HTERT RPE-1 (cell line): ENCODE results near the gene MLNR.

Experiments used
- in situ Hi-C: fragments of 300-500 bp; cut with MboI; formaldehyde crosslinking; loops from 4 replicates; pipeline ENCODE4 v1.14.3; 2020; ENCODE audit warnings: low sequenced_read_pairs

MLNR gene

GRCh38 chr13:49225223-49226042 is 5.3 kb downstream of the MLNR start:
- in situ Hi-C loops, result no loop called here

DNA sequence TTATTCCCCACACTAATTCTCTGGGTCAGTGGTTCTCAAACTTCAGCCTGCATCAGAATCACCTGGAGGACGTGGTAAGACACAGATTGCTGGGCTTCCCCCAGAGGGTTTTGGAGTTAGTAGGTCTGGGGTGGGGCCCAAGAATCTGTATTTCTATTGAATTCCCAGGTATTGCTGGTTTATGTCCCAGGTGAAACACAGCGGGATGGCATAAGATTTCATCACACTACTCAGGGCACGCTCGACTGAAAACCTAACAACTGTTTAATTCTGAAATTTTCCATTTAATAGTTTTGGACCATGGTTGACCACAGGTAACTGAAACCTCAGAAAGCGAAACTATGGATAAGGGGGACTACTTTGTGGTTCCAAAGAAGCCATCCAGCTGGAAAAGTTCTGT is 6.5 kb downstream of the MLNR start:
- in situ Hi-C loops, result no loop called here

DNA sequence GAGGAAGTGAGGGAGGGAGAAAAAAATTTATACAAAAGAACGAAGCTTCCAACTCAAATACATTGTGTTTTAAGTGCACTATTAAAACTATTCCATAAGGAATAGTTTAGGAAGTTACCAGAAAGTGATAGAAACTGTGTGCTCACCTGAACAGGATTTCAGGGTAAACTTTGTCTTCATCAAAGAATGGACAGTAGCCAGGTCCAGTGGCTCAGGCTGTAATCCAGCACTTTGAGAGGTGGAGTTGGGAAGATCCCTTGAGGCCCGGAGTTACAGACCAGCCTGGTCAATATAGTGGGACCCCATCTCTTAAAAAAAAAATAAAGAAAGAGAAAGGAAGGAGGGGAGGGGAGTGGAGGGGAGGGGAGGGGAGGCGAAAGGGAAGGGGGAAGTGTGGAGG is 14.6 kb downstream of the MLNR start:
- in situ Hi-C loops, result no loop called here

DNA sequence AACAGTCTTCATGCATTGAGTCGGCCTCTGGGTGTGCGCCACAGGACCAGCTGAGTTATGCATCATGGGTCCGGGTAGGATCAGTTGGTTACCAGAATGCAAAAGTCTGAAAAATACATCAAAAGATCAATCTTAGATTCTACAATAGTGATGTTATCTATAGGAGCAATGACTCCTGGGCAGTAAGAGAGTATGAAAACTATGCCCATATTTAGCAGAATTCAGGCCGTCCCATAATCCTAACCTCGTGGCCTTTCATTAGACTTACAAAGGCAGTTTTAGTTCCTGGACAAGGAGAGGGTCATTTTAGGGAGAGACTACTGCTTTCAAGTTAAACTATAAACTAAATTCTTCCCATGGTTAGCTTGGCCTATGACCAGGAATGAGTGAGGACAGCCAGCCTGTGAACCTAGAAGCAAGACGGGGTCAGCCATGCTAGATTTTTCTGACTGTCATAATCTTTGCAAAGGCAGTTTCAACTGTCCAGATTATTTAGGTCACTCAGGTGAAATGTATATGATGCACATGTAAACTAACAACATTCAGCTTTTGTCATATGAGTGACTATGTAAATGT is 15.8 kb downstream of the MLNR start:
- in situ Hi-C loops, result no loop called here

DNA sequence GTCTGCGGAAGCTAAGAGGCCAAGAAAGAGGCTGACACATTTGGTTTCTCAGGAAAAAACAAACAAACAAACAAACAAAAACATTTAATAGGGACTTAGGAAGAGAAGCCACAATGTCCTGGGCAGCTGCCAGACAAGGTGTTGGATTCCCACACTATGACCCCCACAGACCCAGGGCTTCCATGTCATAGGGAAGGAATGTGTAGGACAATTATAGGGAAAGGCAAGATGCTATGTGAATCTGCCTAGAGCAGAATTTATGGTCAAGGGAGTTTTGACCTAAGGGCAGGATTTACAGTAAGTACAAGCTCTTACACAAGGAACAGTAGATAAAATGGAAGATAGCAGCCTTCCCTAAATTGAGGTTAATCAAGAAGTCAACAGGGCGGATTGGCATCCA is 18.5 kb downstream of the MLNR start:
- in situ Hi-C loops, result no loop called here

DNA sequence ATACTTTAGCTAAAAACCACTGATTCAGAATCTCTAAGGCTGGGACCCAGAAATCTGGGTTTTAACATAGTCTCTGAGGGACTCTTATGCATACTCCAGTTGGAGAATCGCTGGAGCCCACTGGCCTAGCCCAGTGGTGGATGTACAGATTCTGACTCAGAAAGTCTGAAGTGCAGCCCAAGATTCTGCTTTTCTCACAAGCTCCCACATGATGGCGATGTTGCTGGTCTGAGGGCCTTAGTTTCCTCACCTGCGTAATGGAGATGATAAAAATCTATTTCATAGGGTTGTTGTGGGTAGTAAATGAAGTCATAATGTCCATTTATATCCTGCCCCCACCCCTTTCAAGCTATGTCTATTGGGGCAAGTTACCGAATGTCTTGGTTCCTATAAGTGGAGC is 19.9 kb downstream of the MLNR start:
- in situ Hi-C loops, result no loop called here

- in situ Hi-C loops, result no loop called here
These were observed 21.2 kb downstream of the MLNR start for GRCh38 chr13:49241296-49241695.

- in situ Hi-C loops, result no loop called here
These were observed 25.0 kb downstream of the MLNR start for GRCh38 chr13:49245101-49245500.

DNA sequence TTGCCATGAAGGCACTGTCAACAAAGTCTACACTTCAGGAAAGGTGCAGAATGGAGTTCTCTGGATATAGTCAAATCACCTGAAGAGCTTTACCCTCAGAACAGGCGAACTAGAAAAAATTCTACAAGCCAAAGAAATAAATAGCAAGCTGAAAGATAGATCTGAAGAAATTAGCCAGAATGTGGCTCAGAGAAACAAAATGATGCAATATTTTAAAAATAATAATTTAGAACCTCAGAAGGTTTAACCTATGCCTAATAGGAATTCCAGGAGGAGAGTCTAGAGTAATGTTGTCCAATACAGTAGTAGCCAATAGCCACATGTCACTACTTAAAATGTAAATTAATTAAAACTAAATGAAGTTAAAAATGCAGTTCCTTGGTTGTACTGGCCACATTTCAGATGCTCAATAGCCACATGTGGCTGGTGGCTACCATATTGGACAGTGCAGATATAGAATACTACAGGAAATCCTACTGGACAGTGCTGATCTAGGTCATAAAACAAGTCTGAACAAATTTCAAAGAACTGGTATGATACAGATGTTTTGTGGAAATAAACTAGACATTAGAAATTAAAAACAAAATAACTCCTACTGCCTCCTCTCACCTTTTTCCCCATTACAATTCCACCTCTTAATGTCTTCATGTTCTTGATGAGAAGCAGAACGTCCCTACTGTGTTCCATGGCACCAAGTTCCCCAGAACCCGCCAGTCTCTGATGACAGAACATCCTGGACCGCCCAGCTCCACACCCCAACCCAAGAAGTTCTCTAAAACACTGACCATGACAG is 26.9 kb downstream of the MLNR start:
- in situ Hi-C loops, result no loop called here

DNA sequence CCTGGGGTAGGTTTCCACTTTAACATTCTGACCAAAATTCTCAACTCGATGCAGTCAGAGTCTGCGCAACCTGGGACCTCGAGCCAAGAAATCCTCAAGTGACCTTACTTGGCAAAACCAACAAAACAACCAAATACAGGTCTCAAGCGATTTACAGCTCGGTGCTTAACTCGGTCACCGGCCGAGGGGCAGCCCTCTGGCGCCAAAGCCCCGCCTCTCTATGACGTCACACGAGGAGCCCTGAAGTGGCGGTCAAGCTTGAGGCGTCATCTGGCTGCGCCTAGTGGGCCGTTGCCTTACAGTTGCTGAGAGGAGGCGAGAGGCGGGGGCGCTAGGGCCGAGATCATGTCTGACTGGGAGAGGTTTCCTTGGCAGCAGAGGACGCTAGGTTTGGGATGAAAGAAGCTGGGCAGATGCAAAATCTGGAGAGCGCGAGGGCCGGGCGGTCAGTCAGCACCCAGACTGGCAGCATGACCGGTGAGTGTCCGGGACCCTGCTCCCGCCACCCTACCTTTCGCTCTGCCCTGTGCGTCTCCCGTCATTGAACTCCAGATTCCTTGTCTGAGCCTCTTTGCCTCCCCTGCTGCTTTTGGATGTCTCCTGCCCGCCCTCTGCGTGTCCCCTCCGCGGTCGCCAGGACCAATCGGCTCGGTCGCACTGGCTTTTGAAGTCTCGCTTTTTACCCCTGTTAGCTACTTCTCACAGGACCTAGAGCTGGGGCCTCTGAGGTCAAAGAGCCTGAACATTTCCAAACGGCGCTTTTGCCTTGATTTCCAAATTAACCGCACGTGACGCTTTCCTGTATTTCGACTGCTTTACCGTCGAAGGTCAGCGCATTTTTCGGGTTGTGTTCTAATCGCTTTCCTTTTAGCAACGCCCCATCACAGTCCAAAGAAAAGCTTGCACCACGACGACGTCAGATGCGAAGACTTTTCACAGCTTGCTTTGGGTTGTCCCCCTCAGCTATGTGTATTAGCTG is 27.8 kb downstream of the MLNR start, which contains the start of gene CDADC1:
Gene CDADC1, plus strand, starts transcription at position 283 of the 979 bp plus-strand sequence. Its CDS starts 113 bp downstream, at position 396.
- in situ Hi-C loops, result no loop called here

DNA sequence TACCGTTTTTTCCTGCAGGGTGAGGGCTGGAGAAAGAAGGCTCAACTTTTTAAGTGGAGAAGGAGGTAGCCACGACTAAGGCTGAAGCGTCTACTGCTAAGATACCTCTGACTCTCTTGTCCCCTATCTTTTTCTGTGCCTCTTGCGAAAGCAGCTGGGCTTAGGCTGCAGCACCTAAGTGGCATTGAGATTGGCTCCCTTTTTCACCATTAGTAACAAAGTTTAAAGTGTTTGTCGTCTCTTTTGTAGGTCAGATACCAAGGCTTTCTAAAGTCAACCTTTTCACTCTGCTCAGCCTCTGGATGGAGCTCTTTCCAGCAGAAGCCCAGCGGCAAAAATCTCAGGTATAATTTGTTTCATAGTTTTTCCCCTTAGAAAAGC is 28.5 kb downstream of the MLNR start:
- in situ Hi-C loops, result no loop called here

GRCh38 chr13:49251326-49251725 is 31.2 kb downstream of the MLNR start:
- in situ Hi-C loops, result no loop called here

- in situ Hi-C loops, result no loop called here
These were observed 33.2 kb downstream of the MLNR start for GRCh38 chr13:49253310-49253709.

- in situ Hi-C loops, result no loop called here
These were observed 33.9 kb downstream of the MLNR start for GRCh38 chr13:49254007-49254406.

DNA sequence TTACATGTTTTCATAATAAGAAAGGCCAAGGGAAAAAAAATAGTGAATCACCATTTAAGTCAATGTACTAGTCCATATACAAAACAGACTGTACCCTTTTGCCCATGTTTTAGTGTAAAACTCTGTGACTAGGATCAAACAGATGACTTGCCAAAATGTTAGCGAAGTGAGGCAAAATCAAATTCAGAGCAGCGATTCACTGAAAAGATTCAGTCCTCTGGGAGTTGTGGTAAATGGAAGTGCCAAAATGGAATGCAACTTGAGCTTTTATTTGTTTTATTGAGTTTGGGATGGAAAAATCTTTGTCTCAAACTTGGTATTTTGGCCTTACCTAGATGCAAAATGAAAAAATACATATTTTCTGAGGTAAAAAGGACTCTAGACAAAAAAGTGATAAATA is 36.7 kb downstream of the MLNR start:
- in situ Hi-C loops, result no loop called here

- in situ Hi-C loops, result no loop called here
These were observed 38.1 kb downstream of the MLNR start for GRCh38 chr13:49258089-49258796.

DNA sequence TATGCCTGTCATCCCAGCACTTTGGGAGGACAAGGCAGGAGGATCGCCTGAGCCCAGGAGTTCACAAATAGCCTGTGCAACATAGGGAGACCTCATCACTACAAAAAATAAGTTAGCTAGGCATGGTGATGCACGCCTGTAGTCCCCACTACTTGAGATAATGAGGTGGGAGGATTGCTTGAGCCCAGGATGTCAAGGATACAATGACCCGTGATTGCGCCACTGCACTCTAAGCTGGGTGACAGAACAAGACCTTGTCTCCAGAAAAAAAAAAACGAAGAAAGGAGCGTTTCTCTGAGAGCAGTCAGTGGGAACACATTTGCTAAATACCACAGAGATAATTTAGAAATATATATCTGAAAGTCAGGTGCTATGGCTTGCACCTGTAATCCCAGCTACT is 39.4 kb downstream of the MLNR start:
- in situ Hi-C loops, result no loop called here

GRCh38 chr13:49262634-49263033 is 42.5 kb downstream of the MLNR start:
- in situ Hi-C loops, result no loop called here

GRCh38 chr13:49265822-49266221 is 45.7 kb downstream of the MLNR start:
- in situ Hi-C loops, result no loop called here

GRCh38 chr13:49271264-49271663 is 51.1 kb downstream of the MLNR start:
- in situ Hi-C loops, result no loop called here
